ENCODE results near the gene ALK. TPM values are rescaled to one million over a fixed set of nuclear protein-coding genes. Genes with fewer than 3 reads are reported as not detected.

Gene ALK
- total RNA-seq, 4 donors from 2014 or later: 0.85 to 2.4 (median 1.8) TPM

- TF ChIP-seq CTCF (IDR thresholded peaks at IDR 0.05; ENCODE audit: low read depth): no peak
These were observed 10.4 kb downstream of the ALK start for GRCh38 chr2:29910960-29911359.

- TF ChIP-seq CTCF (IDR thresholded peaks at IDR 0.05; ENCODE audit: low read depth): no peak
These were observed 10.9 kb downstream of the ALK start for GRCh38 chr2:29910465-29910864.

GRCh38 chr2:29902356-29902755 lies 19.0 kb downstream of the ALK start:
- no peak for TF ChIP-seq CTCF (IDR thresholded peaks at IDR 0.05; ENCODE audit: low read depth)

GRCh38 chr2:29900971-29901633 lies 20.3 kb downstream of the ALK start:
- no peak for TF ChIP-seq CTCF (IDR thresholded peaks at IDR 0.05; ENCODE audit: low read depth)

GRCh38 chr2:29898999-29899398 lies 22.4 kb downstream of the ALK start:
- no peak for TF ChIP-seq CTCF (IDR thresholded peaks at IDR 0.05; ENCODE audit: low read depth)

GRCh38 chr2:29894822-29895614 lies 26.4 kb downstream of the ALK start:
- TF ChIP-seq CTCF (IDR thresholded peaks at IDR 0.05; ENCODE audit: low read depth): no peak

- no peak for TF ChIP-seq CTCF (IDR thresholded peaks at IDR 0.05; ENCODE audit: low read depth)
These were observed 28.7 kb downstream of the ALK start for GRCh38 chr2:29892585-29893259.
